ENCODE measurements around the gene IGF1R.

The IGF1R gene

DNA sequence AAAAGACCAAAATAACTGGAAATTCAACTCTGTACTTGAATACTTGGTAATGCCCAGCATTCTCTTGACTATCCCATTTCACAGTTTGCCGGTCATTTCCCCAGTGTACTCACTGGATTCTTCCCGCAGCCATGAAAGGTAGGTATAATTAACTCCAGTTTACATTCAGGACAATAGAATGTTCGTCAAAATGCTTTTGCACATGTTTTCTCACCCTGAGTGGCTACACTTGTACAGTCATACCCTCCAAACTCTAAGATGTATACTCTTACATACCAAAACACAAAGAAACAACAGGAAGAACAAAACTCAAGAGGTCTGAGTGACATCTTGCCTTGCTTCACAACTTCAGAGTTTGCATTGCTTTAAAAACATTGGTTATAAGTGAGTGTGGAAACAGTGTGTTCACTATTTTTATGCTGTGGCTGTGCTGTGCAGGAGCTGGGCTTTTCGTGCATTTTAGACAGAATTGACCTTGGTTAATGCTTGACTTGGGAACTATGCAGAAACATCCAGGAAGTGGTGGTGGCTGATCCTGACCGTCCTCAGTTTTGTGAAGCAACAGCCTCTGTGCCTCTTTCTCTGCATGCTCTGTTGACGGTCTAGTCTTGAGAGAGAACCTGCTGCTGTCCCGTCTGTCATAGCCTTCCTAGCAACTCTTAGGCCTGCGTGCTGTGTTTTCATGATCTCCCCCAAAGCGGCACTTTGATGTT lies 90.5 kb downstream of the IGF1R start:
- Histone ChIP-seq H3K9ac (ENCODE audit: low read length) (no peak overlapping the region), H3K79me2 (ENCODE audit: insufficient read depth, low read length) (no peaks in the 10 kb centered on the region; the same call in 1 of the 2 replicates), H2AFZ (ENCODE audit: low read depth, low read length, severe bottlenecking) (no peak overlapping the region), H3K9me2 (replicated peaks; ENCODE audit: insufficient read depth, low read length) (no peaks in the 10 kb centered on the region), H3K4me2 (ENCODE audit: low read depth, low read length, poor library complexity, severe bottlenecking) (no peak overlapping the region), H3F3A (ENCODE audit: insufficient read depth) (no peaks in the 10 kb centered on the region), H3K36me3 (ENCODE audit: low read length) (no peaks in the 10 kb centered on the region), H3K27ac (ENCODE audit: low read depth, low read length) (no peak overlapping the region), H3K27me3 (ENCODE audit: low read length) (no peaks in the 10 kb centered on the region), H3K4me3 (ENCODE audit: insufficient read depth, low read length, poor library complexity, severe bottlenecking) (no peak overlapping the region), H4K20me1 (ENCODE audit: low read depth, low read length) (peaks cover 10% of the 10 kb centered on the region; the same call in 1 of the 2 replicates), H3K9me3 (ENCODE audit: insufficient read depth, low read length) (no peaks in the 10 kb centered on the region)
- no peak for TF ChIP-seq EZH2phosphoT487 (conservative IDR thresholded peaks at IDR 0.05; ENCODE audit: low read length)
- TF ChIP-seq, protein P1, sequence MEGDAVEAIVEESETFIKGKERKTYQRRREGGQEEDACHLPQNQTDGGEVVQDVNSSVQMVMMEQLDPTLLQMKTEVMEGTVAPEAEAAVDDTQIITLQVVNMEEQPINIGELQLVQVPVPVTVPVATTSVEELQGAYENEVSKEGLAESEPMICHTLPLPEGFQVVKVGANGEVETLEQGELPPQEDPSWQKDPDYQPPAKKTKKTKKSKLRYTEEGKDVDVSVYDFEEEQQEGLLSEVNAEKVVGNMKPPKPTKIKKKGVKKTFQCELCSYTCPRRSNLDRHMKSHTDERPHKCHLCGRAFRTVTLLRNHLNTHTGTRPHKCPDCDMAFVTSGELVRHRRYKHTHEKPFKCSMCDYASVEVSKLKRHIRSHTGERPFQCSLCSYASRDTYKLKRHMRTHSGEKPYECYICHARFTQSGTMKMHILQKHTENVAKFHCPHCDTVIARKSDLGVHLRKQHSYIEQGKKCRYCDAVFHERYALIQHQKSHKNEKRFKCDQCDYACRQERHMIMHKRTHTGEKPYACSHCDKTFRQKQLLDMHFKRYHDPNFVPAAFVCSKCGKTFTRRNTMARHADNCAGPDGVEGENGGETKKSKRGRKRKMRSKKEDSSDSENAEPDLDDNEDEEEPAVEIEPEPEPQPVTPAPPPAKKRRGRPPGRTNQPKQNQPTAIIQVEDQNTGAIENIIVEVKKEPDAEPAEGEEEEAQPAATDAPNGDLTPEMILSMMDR (IDR thresholded peaks at IDR 0.05; ENCODE audit: insufficient read depth, low read length, poor library complexity, severe bottlenecking): no peak

DNA sequence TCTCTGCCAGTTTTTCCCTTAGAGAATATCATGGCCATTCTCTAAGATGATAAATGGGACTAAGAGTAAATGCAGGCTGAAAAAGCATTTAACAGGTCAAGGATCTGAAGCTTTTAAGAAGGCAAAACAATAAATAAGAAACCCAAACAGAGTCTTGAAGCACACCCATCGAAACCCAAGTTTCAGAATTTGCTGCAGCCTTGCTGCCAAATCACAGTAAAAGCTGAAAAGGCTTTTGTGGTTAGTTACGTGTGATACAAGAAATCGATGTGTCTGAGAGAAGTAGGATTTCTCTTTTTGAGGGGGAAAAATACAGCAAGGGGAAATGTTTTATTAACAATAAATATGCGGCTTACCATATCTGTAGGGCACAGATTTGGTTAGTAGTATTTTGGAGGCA lies 92.0 kb downstream of the IGF1R start:
- H3K27ac ChIP-seq (ENCODE audit: low read depth, low read length): no peak overlapping the region
- H3F3A ChIP-seq (ENCODE audit: insufficient read depth): no peaks in the 10 kb centered on the region
- no peaks in the 10 kb centered on the region for H3K9me2 ChIP-seq (replicated peaks; ENCODE audit: insufficient read depth, low read length)
- no peaks in the 10 kb centered on the region; the same call in 1 of the 2 replicates for H3K79me2 ChIP-seq (ENCODE audit: insufficient read depth, low read length)
- no peak for TF ChIP-seq EZH2phosphoT487 (conservative IDR thresholded peaks at IDR 0.05; ENCODE audit: low read length)
- TF ChIP-seq, protein P1 (IDR thresholded peaks at IDR 0.05; ENCODE audit: insufficient read depth, low read length, poor library complexity, severe bottlenecking): no peak
- H3K4me3 ChIP-seq (ENCODE audit: insufficient read depth, low read length, poor library complexity, severe bottlenecking): no peak overlapping the region
- H3K9me3 ChIP-seq (ENCODE audit: insufficient read depth, low read length): no peaks in the 10 kb centered on the region
- peaks cover 10% of the 10 kb centered on the region; the same call in 1 of the 2 replicates for H4K20me1 ChIP-seq (ENCODE audit: low read depth, low read length)
- H3K36me3 ChIP-seq (ENCODE audit: low read length): no peaks in the 10 kb centered on the region
- no peak overlapping the region for H2AFZ ChIP-seq (ENCODE audit: low read depth, low read length, severe bottlenecking)
- H3K9ac ChIP-seq (ENCODE audit: low read length): no peak overlapping the region
- no peaks in the 10 kb centered on the region for H3K27me3 ChIP-seq (ENCODE audit: low read length)
- no peak overlapping the region for H3K4me2 ChIP-seq (ENCODE audit: low read depth, low read length, poor library complexity, severe bottlenecking)

DNA sequence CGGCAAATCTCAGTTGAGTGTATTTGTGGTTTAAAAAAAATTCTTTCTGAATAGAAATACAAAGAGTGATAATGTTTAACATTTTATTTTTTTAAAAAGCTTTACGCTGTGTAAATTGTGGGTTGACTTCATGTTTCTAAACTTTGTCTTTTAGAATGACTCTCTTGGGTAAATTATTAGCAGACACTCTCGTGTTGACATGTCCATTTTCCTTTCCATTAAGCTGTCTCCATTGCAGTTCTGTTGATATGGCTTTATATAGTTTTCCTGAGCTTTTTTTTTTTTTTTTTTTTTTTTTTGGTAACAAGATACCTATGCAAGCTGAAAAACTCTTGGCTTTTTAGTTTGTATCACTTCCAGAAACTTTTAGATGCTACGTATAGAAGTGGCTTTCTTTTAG lies 92.6 kb downstream of the IGF1R start:
- TF ChIP-seq, protein P1 (IDR thresholded peaks at IDR 0.05; ENCODE audit: insufficient read depth, low read length, poor library complexity, severe bottlenecking): no peak
- TF ChIP-seq EZH2phosphoT487 (conservative IDR thresholded peaks at IDR 0.05; ENCODE audit: low read length): no peak
- Histone ChIP-seq H3F3A (ENCODE audit: insufficient read depth) (no peaks in the 10 kb centered on the region), H3K27ac (ENCODE audit: low read depth, low read length) (no peak overlapping the region), H3K4me2 (ENCODE audit: low read depth, low read length, poor library complexity, severe bottlenecking) (no peak overlapping the region), H3K4me3 (ENCODE audit: insufficient read depth, low read length, poor library complexity, severe bottlenecking) (no peak overlapping the region), H3K79me2 (ENCODE audit: insufficient read depth, low read length) (no peaks in the 10 kb centered on the region; the same call in 1 of the 2 replicates), H4K20me1 (ENCODE audit: low read depth, low read length) (peaks cover 10% of the 10 kb centered on the region; the same call in 1 of the 2 replicates), H3K9me2 (replicated peaks; ENCODE audit: insufficient read depth, low read length) (no peaks in the 10 kb centered on the region), H3K9me3 (ENCODE audit: insufficient read depth, low read length) (no peaks in the 10 kb centered on the region), H3K9ac (ENCODE audit: low read length) (no peak overlapping the region), H3K36me3 (ENCODE audit: low read length) (no peaks in the 10 kb centered on the region), H2AFZ (ENCODE audit: low read depth, low read length, severe bottlenecking) (no peak overlapping the region), H3K27me3 (ENCODE audit: low read length) (no peaks in the 10 kb centered on the region)
